Measurements from ENCODE around the gene CREB3. TPM values are rescaled to one million over a fixed set of nuclear protein-coding genes. Genes with fewer than 3 reads are reported as not detected.

CREB3 gene
- total RNA-seq, 1 experiment from 2014 or later: 170 TPM

DNA sequence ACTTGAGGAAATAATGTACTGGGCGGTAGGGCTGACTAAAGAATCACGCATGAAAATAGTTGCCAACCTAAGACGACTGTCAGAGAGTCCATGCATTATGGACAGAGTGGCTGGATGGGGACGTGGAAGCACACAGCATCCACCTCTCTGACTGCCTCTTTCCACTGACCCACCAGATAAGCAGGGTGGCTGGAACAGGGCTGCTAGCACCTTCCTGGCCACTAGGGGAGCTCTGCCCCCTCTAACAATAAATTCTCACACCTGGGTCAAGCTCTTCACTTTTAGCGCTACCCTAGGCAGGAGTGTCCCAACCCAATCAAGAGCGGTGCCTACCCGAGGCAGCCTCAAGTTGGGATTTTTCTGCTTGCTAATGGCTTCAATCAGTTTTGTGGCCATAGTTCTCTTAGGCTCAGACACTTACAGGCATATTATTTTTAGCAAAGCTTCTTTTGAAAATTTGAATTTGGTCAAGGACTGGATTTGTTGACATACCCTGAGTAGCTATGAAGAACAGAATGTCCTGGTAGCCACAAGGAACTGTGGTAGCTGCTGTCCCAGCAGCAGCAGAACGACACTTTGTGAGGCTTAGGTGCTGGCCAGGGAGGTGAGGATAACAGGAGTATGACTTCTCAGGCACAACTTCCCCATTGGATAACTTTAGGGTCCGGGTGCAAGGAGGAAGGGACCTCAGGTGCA lies 35.8 kb upstream of the CREB3 start:
- Histone ChIP-seq H3K27me3 (no peaks in the 10 kb centered on the region), H3K36me3 (peaks cover 71% of the 10 kb centered on the region), H3K9me3 (no peaks in the 10 kb centered on the region), H3K4me3 (no peak overlapping the region)
- DNase-seq: peak; percentile 67

DNA sequence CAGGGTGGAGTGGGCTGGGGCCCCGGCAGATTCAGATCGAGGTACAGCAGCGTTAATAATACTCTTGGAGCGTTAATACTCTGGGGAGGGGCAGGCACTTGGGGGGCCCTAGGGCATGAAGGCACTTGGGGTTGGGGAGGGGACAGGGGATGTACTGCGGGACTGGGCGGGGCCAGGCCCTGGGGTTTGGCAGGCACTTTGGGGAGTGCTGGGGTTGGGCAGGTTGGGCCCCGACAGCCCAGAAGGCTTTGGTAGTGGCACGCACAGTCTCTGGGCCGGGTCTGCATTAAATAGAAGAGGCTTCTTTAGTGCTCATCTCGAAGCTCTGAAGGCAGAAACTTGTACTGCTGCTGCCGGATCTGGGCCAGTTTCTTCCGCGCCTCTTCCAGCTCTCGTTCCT lies 35.0 kb upstream of the CREB3 start:
- no peaks in the 10 kb centered on the region for H3K9me3 ChIP-seq
- peaks cover 79% of the 10 kb centered on the region for H3K36me3 ChIP-seq
- DNase-seq: peak; percentile 2
- H3K4me3 ChIP-seq: no peak overlapping the region
- no peaks in the 10 kb centered on the region for H3K27me3 ChIP-seq

GRCh38 chr9:35698231-35698630 lies 34.2 kb upstream of the CREB3 start:
- Histone ChIP-seq H3K9me3 (no peaks in the 10 kb centered on the region), H3K36me3 (peaks cover 87% of the 10 kb centered on the region), H3K27me3 (no peaks in the 10 kb centered on the region), H3K4me3 (no peak overlapping the region)
- DNase-seq: no peak

- no peak overlapping the region for H3K4me3 ChIP-seq
- H3K36me3 ChIP-seq: peaks cover 98% of the 10 kb centered on the region
- no peaks in the 10 kb centered on the region for H3K27me3 ChIP-seq
- no peaks in the 10 kb centered on the region for H3K9me3 ChIP-seq
- no peak for DNase-seq
Observed at GRCh38 chr9:35700031-35700430, 32.4 kb upstream of the CREB3 start.

DNA sequence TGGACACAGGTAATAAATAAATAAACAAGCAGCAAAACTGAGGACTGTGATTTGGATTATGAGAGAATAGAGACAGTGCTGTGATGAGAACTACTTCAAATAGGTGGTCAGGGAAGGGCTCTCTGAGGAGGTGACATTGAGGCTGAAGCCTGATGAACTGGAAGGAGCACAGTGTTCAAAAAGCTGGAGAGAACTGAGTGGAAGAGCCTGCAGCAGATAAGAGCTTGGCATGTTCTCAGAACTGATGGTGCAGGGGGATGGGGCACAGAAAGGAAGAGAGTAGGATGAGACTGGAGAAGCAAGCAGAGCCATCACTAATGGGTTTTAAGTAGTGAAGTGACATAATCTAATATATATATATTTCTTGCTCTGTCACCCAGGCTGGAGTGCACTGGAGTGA lies 31.5 kb upstream of the CREB3 start:
- Histone ChIP-seq H3K9me3 (no peaks in the 10 kb centered on the region), H3K4me3 (no peak overlapping the region), H3K36me3 (peaks cover 100% of the 10 kb centered on the region), H3K27me3 (no peaks in the 10 kb centered on the region)
- DNase-seq: no peak

DNA sequence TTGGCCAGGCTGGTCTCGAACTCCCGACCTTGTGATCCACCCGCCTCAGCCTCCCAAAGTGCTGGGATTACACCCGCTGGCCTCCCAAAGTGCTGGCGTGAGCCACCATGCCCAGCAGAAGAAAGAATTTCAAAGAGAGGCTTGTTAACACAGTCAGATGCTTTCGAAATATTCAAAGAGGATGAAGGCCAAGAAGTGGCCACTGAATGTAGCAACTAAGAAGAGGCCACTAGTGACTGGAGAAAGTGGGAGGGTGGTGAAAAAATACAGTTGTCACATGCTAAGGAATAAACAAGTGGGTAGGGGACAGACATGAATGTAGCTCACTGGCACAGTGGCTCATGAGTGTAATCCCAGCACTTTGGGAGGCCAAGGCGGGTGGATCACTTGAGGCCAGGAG lies 29.8 kb upstream of the CREB3 start:
- no peak for DNase-seq
- Histone ChIP-seq H3K27me3 (no peaks in the 10 kb centered on the region), H3K9me3 (no peaks in the 10 kb centered on the region), H3K36me3 (peaks cover 100% of the 10 kb centered on the region), H3K4me3 (no peak overlapping the region)

- Histone ChIP-seq H3K36me3 (peaks cover 100% of the 10 kb centered on the region), H3K4me3 (no peak overlapping the region), H3K27me3 (no peaks in the 10 kb centered on the region), H3K9me3 (no peaks in the 10 kb centered on the region)
- DNase-seq: no peak
Observed at GRCh38 chr9:35703906-35704672, 28.4 kb upstream of the CREB3 start.

DNA sequence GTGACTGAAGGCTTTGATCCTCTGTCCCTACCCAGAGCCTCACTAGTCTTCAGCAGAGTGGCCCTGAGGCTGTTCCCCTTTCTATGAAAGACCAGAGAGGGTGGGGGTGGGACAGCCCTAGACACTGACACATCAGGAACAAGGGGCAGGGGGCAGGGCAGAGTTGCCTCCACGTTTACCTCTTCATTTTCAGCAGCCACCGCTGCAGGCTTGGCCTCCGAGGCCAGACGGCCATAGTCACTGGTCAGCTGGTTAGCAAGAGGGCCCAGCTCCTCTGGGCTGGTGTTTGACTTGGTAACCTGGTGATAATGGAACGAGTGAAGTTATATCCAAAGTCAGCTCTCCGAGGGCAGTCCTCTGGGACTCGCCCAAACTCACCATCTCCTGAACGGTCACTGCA lies 27.1 kb upstream of the CREB3 start:
- Histone ChIP-seq H3K36me3 (peaks cover 95% of the 10 kb centered on the region), H3K9me3 (no peaks in the 10 kb centered on the region), H3K27me3 (no peaks in the 10 kb centered on the region), H3K4me3 (no peak overlapping the region)
- no peak for DNase-seq

- Histone ChIP-seq H3K9me3 (no peaks in the 10 kb centered on the region), H3K36me3 (peaks cover 95% of the 10 kb centered on the region), H3K27me3 (no peaks in the 10 kb centered on the region), H3K4me3 (no peak overlapping the region)
- no peak for DNase-seq
Observed at GRCh38 chr9:35705836-35706430, 26.5 kb upstream of the CREB3 start.

GRCh38 chr9:35706951-35707350 lies 25.5 kb upstream of the CREB3 start:
- H3K9me3 ChIP-seq: no peaks in the 10 kb centered on the region
- DNase-seq: no peak
- no peaks in the 10 kb centered on the region for H3K27me3 ChIP-seq
- H3K36me3 ChIP-seq: peaks cover 95% of the 10 kb centered on the region
- no peak overlapping the region for H3K4me3 ChIP-seq

DNA sequence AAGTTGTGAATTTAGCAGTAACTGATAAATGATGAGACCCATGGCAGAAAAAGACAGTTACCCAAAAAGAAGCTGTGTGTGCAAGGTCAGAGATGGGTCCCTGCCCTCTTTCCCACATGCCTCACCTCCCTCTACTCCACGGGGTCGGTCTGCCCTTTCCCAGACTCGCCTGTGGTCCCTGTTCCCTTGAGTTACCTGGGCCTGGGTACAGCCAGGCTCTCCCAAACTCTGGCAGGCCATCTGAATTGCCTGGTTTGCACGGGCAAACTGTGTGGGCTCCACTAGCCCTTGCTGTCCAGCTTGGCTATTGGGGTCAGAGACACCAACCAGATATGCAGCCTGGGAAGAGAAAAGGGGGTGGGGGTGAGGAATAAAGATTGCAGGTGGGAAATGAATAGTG lies 24.3 kb upstream of the CREB3 start:
- no peaks in the 10 kb centered on the region for H3K27me3 ChIP-seq
- H3K36me3 ChIP-seq: peaks cover 95% of the 10 kb centered on the region
- no peak for DNase-seq
- no peaks in the 10 kb centered on the region for H3K9me3 ChIP-seq
- no peak overlapping the region for H3K4me3 ChIP-seq

GRCh38 chr9:35710818-35711500 lies 21.5 kb upstream of the CREB3 start:
- Histone ChIP-seq H3K27me3 (no peaks in the 10 kb centered on the region), H3K4me3 (no peak overlapping the region), H3K36me3 (peaks cover 95% of the 10 kb centered on the region), H3K9me3 (no peaks in the 10 kb centered on the region)
- no peak for DNase-seq

DNA sequence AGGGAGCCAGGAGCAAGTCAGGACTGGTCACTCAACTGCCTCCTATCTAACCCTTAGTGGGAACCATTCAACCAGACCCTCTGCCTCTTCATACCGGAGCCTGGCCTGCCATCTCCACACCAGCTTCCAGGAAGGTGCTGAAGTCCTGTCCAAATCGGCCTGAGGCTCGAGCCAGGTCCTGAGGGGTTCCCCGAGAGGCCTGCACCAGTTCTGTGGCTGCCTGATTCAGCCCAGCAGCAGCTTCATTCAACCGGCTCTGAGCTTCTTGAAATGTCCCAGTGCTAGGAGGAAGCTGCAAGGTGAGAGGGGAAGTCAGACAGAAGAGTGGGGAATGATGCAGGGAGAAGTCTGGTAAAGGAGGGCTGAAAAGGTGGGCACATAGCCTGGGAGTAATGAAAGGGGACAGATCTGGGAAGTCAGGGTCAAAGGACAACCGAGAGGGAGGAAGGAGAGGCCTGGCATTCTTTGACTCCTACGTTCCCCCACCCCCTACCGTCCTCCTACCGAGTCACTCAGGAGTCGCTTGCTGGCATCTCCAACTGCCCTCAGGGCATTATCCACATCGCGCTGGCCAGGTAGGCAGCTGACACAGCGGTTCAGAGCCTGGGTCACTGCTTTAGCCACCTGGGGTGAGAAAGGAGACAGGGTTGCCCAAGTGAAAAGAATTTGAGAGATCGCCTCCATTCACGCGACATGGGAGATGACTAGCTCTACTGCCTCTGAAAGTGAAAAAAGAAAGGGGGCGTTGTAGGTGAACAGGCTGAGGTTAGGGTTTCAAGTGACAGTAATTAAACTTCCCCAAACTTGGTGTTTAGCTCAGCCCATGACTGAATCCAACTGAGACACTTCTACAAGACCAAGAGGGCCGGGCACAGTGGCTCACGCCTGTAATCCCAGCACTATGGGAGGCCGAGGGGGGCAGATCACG lies 20.7 kb upstream of the CREB3 start:
- Histone ChIP-seq H3K36me3 (peaks cover 95% of the 10 kb centered on the region), H3K9me3 (no peaks in the 10 kb centered on the region), H3K4me3 (no peak overlapping the region), H3K27me3 (no peaks in the 10 kb centered on the region)
- DNase-seq: no peak

DNA sequence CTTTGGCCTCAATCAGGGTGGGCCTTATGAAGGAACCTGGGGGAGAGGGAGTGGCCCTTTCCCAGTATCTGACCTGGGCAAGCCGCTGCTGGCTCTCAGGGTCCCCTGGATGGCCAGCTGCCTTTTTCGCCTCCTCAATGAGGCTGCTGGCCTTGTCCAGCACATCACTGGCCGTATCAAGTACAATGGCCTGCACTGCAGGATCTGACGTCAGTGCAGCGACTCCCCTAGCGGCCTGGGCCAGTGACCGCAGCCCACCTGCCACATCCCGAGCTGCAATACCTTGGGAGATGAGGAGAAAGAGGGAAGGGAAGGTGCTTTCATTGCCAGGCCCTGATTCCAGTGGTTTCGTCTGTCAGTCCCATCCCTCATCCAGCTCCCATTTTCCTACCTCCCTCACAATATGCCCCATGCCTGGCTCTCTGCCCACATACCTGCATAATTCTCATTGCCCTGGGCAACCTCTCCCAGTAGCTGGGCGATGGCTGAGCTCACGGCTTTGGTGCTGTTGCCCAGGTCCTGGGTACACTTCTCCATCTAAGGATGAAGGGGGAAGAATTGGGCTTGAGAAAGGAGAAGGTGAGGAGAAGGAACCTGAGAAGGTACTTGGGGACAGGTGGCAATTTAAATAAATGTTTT lies 19.6 kb upstream of the CREB3 start:
- no peak for DNase-seq

GRCh38 chr9:35713578-35713977 lies 18.9 kb upstream of the CREB3 start:
- Histone ChIP-seq H3K36me3 (peaks cover 95% of the 10 kb centered on the region), H3K4me3 (no peak overlapping the region), H3K9me3 (no peaks in the 10 kb centered on the region), H3K27me3 (no peaks in the 10 kb centered on the region)
- DNase-seq: no peak

More for the DNA sequence above, 19.6 kb upstream of the CREB3 start:
- Histone ChIP-seq H3K4me3 (no peak overlapping the region), H3K9me3 (no peaks in the 10 kb centered on the region), H3K27me3 (no peaks in the 10 kb centered on the region), H3K36me3 (peaks cover 95% of the 10 kb centered on the region)

- Histone ChIP-seq H3K4me3 (no peak overlapping the region), H3K36me3 (peaks cover 95% of the 10 kb centered on the region), H3K27me3 (no peaks in the 10 kb centered on the region), H3K9me3 (no peaks in the 10 kb centered on the region)
- DNase-seq: no peak
Observed at GRCh38 chr9:35714123-35714522, 18.3 kb upstream of the CREB3 start.

Data from MG63 (cell line).